AG08396 (cell line): ENCODE results near the gene TRPM2.
"Not testable (repeated sequence)": the region's sequence is repeated elsewhere in the genome, so short reads cannot be mapped to it uniquely, and the experiment has no call there.

Experiments
- DNase-seq: peaks from one replicate; pipeline ENCODE4 v3.0.0; 2012; ENCODE audit warnings: low spot score, mixed read lengths

The TRPM2 gene

DNA sequence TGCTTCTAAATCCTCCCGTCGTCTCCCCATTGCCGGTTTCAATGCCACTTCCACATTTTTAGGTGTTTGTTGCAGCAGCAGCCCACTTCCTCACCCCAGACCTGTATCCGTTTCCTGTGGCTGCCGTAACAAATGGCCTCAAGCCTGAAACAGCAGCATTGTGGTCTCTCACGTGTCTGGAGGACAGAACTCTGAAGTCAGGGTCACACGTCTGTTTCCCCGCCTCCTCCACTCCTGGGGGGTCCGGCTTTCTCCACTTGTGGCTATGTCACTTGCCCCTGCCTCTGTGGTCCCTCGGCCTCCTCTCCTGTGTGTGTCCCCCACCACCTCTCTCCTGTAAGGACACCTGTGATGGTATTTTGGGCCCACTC, 21.8 kb downstream of the TRPM2 start:
- no peak for DNase-seq

DNA sequence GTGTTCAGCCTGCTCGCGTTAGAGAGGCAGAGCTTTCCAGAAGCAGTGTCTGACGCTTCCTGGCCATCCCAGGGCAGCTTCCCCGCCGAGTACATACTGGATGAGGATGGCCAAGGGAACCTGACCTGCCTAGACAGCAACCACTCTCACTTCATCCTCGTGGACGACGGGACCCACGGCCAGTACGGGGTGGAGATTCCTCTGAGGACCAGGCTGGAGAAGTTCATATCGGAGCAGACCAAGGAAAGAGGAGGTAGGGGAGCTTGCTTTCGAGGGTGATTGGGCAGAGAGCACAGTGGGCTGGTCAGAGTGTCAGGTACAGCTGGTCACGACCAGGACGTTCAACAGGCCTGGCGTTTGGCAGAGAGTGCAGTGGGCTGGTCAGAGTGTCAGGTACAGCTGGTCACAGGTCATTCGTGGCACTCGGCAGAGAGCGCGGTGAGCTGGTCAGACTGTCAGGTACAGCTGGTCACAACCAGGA, 22.4 kb downstream of the TRPM2 start:
- DNase-seq: no peak

DNA sequence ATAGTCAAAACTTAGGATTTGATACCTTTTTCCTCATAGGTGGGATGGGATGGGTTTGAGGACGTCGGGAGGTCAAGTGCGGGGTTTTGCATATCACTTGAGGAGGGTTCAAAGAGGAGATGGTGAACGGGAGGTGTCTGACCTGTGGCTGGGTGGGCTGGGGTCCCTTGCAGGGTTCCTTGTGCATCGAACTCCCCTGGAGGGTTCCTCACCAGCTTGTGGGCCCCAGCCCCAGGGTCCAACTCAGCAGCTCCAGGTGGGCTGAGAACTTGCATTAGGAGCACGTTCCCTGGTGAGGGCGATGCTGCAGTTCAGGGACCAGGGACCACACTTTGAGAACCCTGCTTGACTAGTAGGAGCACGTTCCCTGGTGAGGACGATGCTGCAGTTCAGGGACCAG, 23.2 kb downstream of the TRPM2 start:
- no peak for DNase-seq

DNA sequence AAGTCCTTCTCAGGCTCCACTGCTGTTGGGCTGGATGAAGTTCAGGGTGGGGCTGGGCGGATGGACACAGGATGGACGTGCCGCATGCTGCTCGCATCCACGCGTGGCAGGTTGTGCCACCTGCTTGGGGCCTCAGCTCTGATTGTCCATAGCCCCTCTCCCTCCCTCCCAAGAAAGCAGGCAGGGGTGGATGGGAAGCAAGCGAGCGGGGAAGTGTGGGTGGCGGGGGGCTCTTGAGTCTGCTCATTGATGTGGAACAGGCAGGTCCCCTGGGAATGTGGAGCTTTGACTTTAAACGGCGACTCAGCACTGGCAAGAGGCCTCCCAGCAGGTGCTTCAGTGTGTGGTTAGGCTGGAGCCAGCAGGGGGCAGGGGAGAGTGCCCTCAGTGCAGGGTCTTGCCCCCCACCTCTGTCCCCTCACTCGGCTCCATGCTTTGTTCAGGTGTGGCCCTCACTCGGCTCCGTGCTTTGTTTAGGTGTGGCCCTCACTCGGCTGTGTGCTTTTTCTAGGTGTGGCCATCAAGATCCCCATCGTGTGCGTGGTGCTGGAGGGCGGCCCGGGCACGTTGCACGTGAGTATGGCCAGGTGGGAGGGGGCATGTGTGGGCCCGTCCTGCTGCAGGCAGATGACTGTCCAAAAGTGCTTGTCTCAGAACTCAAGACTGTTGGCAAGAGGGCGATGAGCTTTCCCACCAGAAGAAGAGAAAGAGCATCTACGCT, 23.9 kb downstream of the TRPM2 start:
- no peak for DNase-seq

DNA sequence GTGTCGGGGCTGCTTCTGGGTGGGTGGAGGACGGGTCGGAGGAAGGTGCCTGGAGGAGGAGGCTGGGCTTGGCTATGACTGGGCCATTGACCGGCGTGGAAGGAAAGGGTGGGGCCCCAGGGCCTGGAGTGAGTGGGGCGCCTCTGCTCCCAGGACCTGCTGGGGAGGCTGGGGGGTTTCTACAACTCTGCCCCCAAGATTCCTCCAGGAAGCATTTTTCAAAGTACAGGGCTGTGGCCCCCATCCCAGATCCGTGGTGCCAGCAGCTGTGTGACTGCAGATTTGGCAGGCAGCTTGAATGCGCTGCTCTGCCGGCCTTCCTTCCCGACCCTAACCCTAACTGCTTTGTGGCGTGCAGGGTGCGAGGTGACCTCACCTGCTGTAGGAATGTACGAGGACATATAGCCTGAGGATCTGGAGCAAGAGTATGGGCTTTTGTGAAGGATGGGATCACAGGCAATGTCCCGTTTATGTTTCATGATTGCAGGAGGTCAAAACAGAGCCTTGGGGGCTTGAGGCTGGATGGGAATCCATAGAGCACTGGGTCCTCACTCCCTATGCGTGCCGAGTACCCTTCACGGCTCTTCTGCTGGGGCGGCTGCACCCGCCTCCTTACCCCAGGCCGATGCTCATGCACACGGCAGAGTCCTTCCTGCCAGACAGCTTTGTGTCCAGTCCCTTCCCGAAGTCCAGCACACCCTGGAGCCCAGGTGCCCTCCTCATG, 24.7 kb downstream of the TRPM2 start:
- DNase-seq: no peak

DNA sequence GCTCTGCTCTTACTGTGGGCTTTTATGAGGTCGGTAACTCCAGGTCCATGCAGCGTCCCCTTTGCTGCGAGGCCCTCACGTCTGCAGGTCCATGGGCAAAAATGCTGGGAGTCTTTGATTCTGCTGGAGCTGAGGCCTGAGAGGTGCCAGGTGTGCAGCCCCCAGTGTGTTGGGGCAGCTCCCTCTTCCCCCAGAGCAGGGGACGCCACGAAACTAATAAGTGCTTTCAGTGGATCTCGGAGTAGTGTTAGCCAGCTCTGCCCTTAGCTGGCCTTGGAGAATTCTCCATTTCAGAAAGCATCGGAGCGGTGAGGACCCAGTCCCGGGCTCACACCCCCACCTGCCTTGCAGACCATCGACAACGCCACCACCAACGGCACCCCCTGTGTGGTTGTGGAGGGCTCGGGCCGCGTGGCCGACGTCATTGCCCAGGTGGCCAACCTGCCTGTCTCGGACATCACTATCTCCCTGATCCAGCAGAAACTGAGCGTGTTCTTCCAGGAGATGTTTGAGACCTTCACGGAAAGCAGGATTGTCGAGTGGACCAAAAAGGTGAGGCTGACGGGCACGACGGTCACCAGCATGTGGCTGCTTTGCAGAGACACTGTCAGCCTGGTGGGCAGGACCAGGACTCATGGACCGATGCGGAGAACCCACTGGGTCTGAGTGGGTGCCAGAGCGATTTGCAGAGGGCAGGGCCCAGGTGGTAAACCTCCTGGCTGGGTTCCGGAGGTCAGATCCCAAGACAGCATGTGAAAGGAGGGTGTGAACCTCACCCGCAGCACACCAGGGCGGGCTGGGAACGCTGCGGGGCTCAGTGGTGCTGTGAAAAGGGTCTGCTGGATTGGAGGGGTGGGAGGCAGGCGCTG, 25.5 kb downstream of the TRPM2 start:
- no peak for DNase-seq

DNA sequence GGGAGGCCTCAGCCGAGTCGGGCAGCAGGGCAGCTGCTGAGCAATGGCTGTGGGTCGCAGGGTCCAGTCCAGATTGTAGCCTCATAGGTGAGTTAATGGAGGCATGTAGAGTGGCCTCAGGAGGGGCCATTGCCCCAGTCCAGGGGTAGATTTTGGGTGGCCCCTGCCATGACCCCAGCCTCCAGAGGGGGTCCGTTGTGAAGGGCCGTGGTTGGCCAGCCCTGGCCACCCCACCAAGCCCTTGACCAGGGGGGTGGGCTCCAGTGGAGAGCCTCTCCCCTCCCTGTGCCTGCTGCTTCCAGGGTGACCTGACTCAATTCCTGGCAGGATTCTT, 26.1 kb downstream of the TRPM2 start:
- DNase-seq: no peak

DNA sequence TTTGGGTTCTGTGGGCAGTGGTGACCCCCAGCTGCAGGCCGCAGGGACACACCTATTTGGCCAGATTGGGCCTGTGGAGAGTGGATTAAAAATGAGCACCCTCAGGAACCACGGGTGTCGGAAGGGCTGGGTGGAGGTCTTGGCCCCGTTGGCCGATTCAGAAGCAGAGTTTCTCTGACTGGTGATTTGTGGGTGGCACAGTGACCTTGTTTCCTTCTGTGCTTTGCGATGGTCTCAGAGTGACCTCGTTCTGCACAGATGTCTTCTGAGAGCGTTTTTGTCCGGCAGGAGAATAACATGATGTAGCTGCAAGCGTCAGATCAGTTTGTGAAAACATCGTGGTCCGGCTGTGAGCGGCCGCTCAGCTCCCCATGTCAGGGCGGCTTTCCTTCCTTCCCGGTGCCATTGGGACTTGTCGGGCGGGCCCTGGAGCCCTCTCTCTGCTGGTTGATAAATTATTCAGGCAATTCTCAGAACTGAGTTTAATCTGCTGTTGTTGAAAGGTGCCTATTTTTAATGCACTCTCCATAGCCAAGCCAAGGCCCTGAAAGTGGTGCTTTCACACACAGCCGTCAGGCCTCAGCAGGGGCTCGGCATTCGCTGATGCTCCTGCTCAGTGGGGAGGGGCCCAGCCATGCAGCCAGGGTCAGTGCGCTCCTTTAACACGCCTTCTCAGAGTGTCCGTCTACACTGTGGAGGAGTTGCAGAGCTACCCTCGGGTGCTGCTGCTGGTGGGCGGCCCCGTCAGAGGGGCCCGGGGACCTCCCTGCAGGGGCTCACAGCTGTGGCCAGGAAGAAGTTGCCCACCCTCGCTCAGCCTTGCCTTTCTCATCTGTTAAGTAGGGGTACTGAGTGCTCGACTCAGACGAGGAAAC, 26.8 kb downstream of the TRPM2 start:
- no peak for DNase-seq

DNA sequence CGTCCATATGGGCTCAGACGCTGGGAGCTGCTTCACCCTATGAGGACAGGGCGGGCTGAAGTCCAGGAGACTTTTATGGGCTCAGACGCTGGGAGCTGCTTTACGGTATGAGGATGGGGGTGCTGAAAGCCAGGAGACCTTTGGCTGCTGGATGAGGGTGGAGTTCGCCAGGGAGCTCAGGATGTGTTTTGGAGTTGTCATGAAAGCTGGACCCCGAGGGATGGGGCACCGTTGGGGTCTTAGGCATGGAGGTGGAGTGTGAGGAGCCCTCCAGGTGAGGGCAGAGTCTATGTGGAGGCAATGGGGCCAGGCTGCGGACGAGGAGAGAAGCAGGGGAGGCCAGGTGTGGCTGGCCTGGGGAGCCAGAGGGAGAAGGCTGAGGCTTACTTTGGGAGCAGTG, 27.5 kb downstream of the TRPM2 start:
- no peak for DNase-seq

DNA sequence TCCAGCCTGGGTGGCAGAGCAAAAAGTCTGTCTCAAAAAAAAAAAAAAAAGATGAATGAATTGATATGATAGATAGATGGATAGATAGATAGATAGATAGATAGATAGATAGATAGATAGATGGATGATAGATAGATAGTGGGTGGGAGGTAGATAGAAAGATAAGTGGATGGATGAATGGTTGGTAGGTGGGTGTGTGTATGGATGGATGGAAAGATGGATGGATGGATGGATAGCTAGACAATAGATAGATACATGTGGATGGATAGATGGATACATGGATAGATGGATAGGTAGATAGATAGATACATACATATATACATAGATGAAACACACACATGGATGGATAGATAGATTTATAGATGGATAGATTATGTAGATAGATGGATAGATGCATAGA, 28.5 kb downstream of the TRPM2 start:
- no peak for DNase-seq

DNA sequence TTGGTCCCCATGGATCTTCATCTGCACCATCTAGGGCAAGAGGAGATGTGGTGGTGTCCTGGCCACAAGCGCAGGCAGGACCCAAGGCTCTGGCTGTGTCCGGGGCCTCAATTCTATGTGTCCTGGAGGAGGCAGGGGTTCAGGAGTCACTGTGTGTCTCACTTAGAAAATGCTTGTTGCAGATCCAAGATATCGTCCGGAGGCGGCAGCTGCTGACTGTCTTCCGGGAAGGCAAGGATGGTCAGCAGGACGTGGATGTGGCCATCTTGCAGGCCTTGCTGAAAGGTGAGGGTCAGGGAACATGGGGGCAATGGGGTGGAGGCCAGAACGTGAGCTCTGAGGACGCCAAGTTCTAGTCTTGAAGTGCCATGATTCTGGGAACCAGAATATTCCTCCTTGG, 29.1 kb downstream of the TRPM2 start:
- DNase-seq: no peak

DNA sequence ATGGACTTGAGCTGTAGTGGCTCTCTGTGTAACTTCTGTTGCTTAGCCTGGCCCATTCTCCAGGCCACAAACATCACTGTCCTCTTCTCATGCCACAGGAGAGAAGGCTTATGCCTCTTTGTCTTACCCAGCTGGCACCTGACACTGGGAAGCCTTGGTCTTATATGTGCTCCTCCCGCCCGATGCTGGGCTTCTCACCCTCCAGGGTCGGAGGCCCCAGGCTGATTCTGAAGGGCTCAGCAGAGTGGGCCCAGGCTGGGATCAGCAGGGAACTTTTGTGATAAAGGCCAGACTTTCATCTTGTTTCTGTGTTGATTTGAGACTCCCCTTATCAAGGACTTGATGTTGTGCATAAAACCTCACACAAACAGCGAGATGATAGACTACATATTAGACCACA, 29.8 kb downstream of the TRPM2 start:
- DNase-seq: no peak

DNA sequence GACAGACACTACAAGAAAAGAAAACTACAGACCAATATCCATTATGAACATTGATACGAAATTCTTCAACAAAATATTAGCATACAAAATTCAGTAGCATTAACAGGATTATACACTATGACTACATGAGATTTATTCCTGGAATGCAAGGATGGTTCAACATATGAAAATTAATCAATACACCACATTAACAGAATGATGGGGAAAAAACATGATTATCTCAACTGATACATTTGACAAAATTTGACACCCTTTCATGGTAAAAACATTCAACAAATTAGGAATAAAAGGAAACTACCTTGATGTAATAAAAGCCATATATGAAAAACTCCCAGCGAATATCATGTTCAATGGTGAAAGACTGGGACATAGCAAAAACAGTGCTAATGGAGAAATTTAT, 31.5 kb downstream of the TRPM2 start:
- no peak for DNase-seq

DNA sequence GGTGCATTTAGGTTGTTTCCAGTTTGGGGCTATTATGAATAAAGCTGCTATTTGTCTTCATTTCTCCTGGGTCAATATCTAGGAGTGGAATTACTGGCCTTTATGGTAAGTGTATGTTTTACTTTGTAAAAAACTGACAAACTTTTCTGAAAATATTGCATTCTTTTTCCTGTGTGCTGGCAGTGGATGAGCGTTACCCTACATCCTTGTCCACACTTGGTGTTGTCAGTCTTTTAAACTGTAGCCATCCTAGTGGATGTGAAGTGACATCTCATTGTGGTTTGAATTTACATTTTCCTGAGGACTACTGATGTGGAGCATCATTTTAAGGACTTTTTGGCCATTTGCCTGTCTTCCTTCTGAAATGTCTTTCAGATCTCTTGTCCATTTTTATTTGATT, 35.9 kb downstream of the TRPM2 start:
- DNase-seq: no peak

DNA sequence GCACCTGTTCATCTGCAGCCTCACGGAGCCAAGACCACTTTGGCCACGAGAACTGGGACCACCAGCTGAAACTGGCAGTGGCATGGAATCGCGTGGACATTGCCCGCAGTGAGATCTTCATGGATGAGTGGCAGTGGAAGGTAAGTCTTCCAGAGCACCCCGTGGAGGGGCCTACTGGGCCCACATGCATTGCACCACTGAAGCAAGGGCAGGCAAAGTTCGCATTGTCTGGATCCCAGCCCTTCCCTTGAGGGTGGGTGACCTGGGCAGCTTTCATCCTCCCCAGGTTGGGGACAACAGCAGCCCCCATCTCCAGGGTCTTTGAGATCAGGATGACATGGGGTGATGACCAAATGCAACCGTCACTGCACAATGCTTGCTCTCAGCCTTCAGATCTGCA, 37.5 kb downstream of the TRPM2 start:
- DNase-seq: no peak

DNA sequence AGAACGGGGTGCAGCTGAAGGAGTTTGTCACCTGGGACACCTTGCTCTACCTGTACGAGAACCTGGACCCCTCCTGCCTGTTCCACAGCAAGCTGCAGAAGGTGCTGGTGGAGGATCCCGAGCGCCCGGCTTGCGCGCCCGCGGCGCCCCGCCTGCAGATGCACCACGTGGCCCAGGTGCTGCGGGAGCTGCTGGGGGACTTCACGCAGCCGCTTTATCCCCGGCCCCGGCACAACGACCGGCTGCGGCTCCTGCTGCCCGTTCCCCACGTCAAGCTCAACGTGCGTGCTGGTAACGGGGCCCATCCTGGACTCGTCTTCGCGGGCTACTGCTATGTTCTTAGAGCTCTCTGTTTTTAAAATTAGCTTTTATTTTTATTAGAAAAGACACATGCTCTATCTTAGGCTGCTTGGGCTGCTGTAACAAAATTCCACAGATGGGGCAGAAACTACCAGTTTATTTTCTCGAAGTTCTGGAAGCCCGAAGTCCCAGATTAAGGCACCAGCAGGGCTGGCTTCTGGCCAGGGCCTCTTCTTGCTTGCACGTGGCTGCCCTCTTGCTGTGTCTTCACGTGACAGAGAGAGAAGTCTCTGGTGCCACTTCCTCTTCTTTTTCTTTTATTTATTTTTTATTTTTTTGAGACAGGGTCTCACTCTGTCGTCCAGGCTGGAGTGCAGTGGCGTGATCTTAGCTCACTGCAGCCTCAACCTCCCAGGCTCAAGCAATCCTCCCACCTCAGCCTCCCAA, 38.1 kb downstream of the TRPM2 start:
- no peak for DNase-seq

DNA sequence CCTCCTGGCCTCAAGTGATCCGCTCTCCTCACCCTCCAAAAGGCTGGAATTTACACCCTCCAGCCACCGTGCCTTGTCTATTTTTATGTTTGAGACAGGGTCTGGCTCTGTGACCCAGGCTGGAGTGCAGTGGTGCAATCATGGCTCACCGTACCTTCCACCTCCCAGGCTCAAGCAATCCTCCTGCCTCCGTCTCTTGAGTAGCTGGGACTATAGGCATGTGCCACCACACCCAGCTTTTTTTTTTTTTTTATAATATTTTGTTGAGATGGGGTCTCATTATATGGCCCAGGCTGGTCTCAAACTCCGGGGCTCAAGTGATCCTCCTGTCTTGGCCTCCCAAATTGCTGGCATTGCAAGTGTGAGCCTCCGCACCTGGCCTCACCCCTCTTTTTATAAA, 38.8 kb downstream of the TRPM2 start:
- DNase-seq: no peak

DNA sequence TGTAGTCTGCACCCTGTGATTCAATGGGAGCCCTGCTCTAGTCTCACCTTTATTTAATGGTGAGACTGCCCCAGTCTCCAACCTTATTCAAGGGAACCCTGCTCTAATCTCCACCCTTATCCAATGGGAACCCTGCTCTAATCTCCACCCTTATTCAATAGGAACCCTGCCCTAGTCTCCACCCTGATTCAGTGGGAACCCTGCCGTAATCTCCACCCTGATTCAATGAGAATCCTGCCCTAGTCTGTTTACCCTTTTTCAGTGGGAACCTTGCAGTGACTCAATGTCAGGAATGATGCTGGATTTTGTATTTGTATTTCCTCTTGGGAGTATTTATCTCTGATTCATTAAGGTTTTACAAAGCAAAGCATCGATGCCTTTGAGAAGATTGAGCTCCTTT, 39.5 kb downstream of the TRPM2 start:
- no peak for DNase-seq

DNA sequence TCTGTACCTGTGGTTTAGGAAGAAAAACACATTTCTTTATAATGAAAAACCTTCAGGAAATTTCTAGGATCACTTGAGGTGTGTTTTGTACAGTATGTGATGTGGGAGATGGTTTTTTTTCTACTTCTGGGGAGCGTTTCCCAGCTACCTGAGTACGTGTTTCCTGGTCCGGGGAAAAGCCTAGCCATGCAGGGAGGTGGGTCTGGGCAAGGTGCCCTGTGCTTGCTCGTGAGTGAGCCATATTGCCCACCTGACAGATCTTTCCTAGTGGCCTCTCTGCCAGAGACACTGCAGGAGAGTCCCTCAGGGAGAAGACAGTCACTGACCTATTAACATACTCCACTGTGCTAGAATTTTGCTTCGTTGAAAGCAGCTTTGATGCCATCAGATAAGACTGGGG, 41.3 kb downstream of the TRPM2 start:
- DNase-seq: no peak

DNA sequence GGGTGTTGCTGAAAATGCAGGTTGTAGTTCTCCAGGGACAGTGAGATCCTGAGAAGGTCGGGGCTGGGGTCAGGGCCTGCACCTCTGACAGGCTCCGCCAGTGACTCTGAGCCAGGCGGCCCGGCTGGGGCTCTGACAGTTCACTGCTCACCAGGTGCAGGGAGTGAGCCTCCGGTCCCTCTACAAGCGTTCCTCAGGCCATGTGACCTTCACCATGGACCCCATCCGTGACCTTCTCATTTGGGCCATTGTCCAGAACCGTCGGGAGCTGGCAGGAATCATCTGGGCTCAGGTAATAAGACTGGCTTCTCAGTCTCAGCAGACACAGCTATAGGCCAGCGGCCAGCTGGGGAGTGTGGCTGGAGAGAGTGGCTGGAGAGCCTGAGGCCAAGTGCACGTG, 41.8 kb downstream of the TRPM2 start:
- DNase-seq: no peak

DNA sequence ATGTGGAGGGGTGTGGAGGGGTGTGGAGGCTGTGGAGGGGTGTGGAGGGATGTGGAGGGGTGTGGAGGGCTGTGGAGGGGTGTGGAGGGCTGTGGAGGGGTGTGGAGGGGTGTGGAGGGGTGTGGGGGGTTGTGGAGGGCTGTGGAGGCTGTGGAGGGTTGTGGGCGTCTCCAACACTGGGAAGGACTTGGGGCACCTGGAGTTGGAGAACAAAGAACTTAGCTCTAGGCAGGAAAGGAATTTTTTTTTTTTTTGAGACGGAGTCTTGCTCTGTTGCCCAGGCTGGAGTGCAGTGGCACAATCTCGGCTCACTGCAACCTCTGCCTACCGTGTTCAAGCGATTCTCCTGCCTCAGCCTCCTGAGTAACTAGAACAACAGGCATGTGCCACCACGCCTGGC, 43.4 kb downstream of the TRPM2 start:
- DNase-seq: not testable (repeated sequence)
